HG02938 (cell line): Measurements from ENCODE around the gene KCNMB2.
"Not testable (repeated sequence)": the region's sequence is repeated elsewhere in the genome, so short reads cannot be mapped to it uniquely, and the experiment has no call there.

Source experiments
- ATAC-seq: cut with Tn5 transposase; IDR thresholded peaks from one replicate; pipeline ENCODE4 v1.9.1; 2021; ENCODE audit warnings: mild to moderate bottlenecking, moderate library complexity; ENCODE audit not compliant: unreplicated experiment

The KCNMB2 gene

GRCh38 chr3:178745861-178746655 lies 209.8 kb downstream of the KCNMB2 start:
- not testable (repeated sequence) for ATAC-seq

DNA sequence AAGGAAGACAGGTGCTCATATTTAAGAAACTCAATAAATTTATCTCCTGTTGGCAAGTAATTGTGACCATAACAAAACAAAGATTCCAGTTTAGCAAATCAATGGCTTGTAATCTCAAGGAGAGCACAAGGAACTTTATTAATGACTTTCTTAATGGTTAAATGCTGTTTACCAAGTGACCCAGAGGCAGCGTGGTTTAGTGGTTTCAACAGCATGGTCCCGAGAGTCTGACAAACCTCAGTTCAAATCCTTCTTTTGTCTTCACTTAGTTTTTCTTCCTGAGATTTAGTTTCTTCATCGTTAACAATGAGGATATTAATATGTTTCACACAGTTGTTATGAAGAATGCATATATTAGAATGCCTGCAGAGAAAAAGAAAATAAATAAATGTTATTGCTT lies 212.6 kb downstream of the KCNMB2 start:
- no peak for ATAC-seq

DNA sequence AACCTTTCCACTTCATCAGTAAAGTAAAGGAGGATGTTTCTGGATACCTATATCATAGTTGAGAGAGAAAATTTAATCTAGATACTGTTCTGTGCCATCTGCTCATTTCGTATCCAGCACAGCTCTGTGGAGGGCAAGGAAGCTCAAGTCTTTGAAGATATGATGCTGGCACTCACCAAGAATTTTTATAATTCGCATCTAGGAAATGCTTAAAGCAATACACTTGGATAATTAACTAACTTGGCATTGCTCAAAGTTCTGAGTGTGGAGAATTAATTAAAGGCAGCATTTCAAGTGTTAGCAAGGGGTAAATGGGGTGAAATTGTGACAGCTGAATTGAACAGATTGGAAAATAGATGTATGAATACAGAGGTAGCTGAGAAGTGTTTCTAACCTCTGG lies 213.2 kb downstream of the KCNMB2 start:
- no peak for ATAC-seq

- no peak for ATAC-seq
These were observed 214.5 kb downstream of the KCNMB2 start for GRCh38 chr3:178750639-178751300.

DNA sequence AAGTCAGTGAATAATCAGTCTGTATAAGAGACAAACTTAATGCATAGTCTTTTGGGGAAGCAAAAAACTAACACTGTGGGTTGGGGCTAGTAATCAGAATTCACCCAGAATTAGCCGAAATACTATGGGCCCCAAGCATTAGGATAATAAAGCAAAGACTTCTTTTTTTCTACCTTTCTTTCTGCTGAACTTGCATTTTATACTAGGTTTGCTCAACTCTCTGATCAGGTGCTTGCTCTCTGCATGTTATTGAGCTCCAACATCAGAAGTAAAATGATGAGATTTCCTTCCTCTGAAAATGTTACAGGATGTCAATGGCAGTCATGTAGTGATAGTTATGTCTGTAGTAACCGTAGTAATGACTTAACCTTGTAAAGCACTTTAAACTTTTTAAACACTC lies 216.6 kb downstream of the KCNMB2 start:
- ATAC-seq, result no peak

DNA sequence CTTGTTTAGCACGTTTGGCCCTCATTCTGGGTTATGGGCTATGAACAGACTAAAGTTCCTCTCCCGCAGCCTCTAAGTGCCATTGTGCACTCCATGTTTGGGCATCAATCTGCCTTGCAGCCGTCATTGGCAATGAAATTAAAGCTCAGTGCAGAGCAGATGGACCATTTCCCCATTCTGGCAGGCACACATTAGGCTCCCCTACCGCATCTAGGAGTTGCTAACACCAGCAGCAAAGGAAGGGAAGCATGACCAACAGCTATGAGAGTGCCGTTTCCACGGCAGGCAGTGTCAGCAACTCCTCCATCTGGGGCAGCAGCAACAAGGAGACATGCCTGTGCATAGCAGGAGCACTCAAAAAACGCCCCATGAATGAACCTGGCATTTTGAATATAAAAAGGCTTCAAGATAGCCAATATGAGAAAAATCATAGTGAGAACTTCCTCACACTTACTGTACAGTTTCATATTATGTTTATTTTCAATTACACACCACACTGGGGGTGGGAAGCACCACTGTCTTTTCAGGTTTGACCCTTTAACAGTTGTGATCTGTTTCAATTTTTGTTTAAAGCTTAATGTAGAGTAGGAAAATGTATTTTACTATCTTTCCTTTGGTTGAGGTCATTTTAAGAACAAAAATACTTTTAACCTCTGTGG lies 218.7 kb downstream of the KCNMB2 start:
- no peak for ATAC-seq

- ATAC-seq, result no peak
These were observed 224.8 kb downstream of the KCNMB2 start for GRCh38 chr3:178761024-178761423.

DNA sequence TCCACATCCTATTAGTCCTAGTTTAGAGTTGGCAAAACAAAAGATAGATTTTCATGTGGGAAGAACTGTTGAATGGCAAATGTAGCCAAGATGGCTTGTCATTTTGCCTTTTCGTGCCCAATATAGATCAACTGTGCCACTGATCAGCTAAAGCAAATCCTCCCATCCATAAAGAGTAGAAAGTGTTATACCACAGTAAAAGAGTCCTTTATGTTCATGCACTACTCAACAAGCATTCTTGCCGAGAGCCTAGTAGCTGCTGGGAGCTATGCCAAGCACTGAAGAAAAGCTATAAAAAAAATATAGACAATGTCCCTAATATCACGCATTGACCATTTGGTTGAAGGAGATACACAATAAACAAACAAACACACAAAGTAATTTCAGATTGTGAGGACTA lies 225.2 kb downstream of the KCNMB2 start:
- ATAC-seq, result no peak

DNA sequence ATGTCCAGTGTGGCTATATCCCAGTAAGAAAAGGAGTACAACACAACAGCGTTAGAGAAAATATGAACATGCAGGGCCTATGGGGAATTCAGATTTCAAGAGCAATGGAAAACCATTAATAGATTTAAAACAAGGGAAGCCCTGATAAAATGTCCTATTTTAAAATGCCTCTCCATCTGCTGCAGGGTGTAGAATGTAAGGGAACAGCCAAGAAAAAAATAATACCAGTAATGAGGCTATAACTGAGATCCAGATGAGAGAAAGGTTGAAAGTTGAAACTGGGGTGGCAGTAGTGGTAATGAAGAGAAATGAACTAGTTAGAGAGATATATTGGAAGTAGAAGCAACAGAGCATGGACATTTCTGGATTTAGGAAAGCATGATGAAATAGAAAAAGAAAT lies 226.1 kb downstream of the KCNMB2 start:
- ATAC-seq, result no peak

GRCh38 chr3:178765472-178765871 lies 229.2 kb downstream of the KCNMB2 start:
- ATAC-seq, result no peak

DNA sequence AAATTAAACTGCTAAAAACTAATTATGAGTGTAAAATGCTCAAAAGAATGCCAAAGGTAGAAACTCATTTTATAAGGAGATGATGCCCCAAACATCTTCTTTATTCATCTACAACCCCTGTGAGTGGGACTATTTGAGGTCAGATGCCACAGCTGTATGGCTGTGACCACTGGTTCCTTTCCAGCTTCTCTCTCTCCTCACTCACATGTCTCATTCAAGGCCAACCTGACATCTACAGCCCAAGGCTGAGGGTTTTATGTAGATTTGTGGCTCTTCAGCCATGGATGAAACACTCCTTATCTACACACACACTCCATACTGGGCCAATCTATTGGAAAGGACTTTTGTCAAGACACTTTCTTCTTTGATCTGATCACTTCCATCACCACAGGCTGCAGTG lies 231.3 kb downstream of the KCNMB2 start:
- ATAC-seq, result no peak

DNA sequence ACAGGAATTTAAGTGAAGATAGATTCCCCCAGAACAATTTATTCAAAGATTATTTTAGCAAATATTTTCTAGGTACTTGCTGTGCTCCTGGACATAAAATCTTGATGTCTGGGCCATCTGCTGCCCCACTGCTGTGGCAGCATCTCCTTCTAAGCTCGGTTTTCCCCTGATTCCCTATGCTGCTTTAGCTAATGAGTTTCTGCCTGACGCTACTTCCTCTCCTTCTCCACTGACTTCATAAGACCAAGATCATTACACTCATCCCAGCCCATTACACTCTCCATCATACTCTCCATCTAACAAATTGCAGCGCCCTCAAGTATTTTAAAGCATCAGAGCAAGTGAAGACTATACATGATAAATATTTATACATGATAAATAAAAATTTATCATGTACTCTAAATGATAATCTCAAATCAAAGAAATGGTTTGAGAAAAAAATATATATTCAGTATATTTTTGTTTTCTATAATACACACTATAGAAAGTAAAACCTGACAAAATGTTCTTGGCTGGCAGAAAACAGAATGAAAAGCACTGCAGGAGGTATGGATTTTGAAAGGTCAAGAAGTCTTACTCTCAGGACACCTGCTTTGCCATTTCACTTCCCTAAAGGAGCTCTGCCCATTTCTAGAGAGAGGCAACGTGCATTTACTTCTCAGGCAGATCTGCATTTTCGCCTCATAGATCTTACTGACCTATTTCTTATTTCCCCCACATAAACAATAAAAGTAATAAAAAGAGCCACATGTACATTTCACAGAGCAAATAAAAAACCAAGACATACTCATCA lies 232.0 kb downstream of the KCNMB2 start:
- ATAC-seq, result peak; percentile 71

DNA sequence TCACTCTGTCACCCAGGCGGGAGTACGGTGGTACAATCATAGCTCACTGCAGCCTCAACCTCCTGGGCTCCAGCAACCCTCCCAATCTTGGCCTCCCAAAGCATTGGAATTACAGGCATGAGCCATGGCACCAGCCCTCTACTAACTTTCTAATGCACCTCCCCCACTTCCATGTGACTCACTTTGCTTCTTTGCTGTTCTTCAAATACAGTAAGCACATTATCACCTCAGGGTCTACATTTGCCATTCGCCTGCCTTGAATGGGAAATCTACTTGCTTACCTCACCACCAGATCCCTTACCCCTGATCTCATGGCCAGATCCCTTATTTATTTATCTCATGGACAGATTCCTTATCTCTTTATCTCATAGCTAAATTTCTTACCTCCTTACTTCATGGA lies 235.3 kb downstream of the KCNMB2 start:
- ATAC-seq, result no peak

GRCh38 chr3:178772746-178773145 lies 236.5 kb downstream of the KCNMB2 start:
- ATAC-seq, result no peak

GRCh38 chr3:178773358-178773757 lies 237.1 kb downstream of the KCNMB2 start:
- ATAC-seq, result no peak

DNA sequence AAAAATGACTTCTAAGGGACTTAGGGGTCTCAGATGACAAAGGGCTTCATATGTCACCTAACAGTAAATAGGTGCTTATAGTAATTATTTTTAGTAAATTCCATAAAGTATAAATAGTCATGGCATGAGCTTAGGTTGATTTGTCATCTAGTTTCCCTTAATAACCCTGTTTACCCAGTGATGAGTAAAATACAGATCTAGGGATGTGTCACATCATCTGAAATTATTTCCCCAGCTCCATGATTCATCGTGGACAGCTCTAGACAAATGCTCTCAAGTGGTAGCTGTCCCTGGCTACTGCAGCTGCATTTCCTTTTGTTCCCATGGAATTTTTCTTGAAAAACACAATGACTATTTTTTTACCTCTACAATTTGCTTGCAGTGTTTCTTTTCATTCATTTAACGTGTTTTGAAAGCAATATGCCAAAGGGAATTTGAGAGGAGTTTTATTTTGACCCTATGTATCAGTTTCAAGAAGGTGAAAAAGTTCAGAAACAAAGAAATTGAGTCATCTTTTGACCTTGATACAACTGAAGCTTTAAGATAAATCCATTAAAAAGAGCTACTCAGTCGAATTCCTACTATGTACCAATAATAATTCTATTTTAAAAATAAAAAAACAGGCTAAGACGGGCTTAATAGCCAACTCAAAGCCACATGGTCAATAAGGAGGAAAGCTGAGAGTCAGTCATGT lies 241.6 kb downstream of the KCNMB2 start:
- ATAC-seq, result peak; percentile 60

- no peak for ATAC-seq
These were observed 242.4 kb downstream of the KCNMB2 start for GRCh38 chr3:178778589-178778988.

DNA sequence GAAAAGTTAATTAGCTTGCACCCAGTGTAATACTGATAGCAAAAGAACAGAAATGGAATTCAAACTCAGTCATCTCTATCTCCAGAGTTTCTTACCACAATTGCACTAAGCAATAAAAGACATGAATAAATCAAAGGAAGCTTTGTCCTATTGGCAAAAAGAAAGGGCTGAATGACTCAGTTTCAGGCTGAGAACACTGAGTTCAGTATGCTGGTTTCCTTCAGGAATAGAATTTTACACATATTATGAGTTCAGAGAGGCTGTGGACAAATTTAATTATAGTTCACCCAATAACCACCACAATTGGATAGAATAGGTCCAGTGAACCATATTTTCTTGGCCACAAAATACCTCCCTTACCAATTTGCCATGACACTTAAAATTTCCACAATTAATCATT lies 249.7 kb downstream of the KCNMB2 start:
- no peak for ATAC-seq

GRCh38 chr3:178787960-178788359 lies 251.7 kb downstream of the KCNMB2 start:
- ATAC-seq, result no peak

DNA sequence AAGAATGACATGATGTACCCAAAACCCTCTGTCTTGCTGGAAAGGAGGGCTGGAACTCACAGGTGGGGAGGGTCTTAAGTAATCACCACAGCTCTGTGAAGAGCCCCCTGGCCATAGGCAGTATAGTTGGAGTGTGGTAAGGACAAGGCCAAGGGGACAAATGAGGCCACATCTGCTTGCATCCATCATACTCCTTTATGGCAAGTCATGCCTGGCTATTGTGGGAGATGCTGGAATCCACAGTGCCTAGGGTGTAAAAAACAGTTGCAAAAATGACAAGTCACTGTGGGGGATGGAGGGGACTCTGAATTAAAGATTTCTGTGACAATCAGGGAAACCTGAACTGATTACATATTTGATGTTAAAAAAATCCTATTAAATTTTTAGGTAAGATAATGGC lies 258.5 kb downstream of the KCNMB2 start:
- no peak for ATAC-seq

GRCh38 chr3:178795349-178795748 lies 259.1 kb downstream of the KCNMB2 start:
- no peak for ATAC-seq
